8988T (cell line): ENCODE measurements around the gene TBC1D16.

Experiments used
- DNase-seq: peaks from one replicate; pipeline ENCODE4 v3.0.0; 2011

TBC1D16 gene

DNA sequence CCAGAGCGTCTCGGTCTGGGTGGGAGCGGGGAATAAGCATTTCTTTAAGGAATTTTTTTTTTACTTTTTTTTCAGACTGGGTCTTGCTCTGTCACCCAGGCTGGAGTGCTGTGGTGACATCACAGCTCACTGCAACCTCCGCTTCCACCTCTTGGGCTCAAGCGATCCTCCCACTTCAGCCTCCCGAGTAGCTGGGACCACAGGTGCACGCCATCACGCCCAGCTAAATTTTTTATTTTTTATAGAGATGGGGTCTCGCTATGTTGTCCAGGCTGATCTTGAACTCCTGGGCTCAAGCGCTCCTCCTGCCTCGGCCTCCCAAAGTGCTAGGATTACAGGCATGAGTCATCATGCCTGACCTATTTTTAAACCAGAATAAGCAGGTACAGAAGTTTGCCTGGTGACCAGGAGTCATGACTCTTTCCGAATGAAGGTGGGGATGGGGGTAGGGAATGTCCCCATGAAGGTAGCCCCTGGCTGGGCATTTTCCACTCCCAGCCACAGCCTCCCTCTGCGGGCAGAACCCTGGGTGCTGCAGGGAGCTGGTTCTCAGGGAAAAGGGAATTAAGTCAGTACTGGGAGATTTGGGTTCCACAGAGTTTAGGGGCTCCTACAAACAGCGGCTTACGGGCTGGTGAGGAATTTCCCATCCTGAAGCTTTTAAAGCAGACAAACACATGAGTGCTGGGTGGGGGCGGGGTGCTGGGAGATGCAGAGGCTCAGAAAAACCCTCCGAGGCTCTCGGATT is 48.3 kb downstream of the TBC1D16 start:
- no peak for DNase-seq

DNA sequence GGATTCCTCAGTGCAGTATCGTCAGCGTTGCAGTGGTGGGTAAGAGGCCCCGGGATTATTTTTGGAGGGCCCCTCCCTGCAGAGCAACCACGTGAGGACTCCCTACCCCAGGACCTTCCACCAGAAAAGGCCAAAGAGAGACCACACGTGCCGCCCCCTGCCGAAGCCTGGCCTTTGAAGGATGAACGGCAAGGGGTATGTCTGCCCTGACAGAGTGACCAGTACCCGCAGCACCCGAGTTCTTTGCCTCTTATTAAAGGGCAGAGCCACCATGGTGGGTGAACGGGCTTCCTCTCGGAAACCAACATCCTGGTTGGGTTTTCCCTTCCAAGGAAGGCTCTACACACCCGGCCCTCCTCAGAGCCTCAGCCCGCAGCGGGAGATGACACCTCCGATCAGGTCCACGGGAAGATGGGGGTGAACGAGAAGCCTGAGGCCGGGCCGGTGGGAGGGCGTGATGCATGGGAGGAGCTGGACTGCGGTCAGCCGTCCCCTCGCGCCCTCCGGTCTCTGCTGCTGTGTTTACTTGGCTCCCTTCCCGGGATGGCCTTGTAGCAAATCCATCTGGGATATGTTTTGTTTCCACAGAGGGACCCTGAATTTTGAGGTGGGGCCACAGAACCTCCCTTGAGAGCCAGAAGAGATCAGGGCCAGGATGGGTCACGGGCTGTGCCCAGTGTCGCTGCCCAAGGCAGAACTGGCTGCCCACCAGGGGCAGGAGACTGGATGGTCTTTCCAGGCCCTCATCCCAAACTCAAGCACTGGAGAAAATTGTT is 49.1 kb downstream of the TBC1D16 start:
- DNase-seq: no peak

DNA sequence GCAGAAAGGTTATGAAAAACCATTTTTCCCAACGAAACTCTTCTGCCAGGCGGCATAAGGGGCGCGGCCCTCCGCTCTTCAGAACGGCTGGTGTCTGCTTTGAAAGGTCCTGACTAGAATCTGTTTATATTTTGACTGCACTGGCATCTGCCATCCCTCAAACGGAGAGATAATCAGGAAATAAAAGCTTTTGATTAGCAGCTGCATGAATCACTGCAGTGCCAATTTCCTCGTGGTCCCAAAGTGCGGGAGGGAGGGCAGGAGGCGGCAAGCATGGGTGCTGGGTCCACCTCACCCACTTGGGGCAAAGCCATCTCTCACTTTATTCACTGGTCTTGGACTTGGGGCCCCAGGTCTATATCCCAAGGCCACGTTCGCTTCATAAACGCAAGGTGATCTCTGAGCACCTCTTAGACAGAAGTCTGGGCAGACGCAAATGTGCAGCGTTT is 49.7 kb downstream of the TBC1D16 start:
- no peak for DNase-seq

DNA sequence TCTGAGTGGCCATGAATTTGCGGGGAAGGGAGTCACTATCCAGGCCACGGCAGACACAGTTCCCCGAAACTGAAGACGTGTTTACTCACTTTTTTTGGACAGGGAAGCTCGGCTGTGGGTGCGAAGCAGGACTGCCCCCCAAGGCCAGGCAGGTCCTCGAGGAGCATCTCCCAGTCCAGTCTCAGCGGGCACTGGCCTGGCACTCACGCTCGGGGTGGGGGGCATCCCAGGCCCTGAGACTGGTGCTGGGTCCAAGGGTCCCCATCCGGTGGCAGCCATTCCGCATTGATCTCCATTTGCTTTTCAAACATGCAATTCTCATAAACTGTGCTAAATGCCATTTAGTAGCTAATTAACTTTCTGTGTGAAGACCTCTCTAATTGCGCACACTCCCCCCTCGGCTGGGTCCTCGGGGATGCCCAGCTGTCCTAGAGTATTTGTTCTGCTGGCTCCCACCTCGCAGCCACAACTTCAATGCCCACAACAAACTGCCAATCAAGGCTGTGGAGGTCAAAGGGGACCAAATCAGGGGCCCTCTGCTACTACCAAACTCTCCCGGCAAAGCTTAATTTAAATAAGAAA is 50.2 kb downstream of the TBC1D16 start:
- no peak for DNase-seq

DNA sequence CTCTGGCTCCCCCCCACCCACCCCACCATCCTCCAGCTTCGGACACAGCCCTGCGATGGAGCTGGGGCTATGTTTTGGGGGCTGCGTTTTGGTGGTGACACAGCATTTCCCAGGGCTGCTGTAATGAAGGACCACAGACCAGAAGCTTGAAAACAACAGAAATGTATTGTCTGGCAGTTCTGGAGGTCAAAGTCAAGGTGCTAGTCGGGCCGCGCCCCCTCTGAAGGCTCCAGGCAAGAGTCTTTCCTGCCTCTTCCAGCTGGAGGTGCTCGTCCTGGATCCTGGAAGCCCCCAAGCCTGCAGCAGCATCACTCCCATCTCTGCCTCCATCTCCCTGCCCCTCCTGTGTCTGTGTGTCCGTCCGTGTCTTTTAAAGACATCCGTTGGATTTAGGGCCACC is 50.8 kb downstream of the TBC1D16 start:
- no peak for DNase-seq

DNA sequence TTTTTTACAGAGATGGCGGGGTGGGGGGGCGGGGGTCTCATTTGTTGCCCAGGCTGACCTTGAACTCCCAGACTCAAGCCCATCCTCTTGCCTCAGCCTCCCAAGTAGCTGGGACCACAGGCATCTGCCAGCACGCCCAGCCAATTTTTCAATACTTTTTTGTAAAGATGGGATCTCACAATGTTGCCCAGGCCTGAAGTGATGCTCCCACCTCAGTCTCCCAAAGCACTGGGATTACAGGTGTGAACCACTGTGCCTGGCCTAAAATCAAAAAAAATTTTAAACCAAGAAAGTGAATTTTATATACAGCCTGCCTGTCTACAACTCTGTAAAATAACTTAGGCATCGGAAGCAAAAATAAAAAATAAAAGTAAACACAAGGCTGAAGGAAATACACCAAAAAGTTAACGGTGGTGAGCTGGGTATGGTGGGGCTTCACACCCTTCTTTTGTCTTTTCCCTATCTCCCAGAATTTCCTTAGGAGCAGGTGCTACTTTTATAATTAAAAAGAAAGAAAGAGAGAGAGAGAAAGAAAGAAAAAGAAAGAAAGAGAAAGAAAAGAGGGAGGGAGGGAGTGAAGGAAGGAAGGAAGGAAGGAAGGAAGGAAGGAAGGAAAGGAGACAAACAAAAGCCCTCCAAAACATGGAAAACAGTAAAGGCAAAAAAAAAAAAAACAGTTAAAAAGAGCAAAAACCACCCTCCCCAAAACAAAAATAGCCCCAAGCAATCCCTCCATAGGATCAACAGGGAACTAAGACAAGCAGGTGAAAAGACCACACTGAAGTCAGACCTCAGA is 51.4 kb downstream of the TBC1D16 start:
- no peak for DNase-seq

DNA sequence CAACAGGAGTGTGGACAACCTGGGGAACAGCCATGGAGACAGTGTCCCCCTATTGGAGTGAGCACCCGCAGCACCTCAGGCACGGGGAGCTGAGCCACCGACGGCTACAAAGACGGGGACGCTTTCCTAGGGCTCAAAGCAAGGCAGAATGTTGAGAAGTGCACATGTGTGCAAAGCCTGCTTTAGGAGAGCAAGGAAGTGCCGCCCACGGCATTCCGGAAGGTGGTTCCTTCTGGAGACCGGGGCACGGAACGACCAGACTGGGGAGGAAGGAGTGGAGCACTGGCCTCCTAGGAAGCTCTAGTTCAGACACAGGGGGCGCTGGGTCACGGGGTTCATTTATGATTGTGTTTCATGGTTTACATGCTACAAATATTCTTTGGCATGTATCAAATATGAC is 52.2 kb downstream of the TBC1D16 start:
- DNase-seq: no peak

DNA sequence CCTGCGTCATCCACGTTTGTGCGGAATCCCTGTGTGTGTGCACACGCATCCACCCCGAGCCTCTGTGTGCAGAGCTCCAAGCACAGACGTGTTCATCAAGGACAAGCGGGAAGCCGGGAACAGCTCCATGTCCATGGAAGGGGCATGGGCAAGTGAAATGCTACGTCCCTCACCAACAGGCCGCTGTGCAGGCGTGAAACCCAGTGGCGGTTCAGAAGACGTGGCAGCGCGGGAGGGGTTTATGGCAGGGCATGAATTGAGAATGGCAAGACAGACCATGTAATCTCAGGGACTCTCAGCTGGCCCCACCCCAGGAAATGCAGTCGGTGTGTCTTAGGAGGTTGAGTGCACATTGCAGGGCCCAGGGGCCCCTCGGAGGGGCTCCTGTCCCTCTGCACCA is 52.7 kb downstream of the TBC1D16 start:
- DNase-seq: no peak

DNA sequence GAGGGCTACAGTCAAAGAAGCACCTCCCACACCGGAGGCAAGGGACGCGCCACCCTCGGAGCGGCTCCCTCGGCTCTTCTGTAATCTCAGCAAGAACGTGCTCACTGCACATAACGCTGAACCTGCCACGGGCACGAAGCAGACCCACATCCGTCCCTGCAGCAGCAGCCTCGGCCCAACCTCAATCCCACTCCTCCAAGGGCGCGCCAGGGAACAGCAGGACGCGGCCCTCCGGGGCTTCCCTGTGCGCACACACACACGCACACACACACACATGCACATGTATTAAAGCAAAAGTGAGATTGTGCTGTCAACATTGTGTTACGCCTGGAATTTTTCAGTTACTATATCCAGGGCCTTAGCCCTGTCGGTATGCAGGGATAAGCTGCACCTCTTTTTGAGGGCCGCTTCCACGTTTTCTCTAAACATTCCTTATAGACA is 54.0 kb downstream of the TBC1D16 start:
- no peak for DNase-seq

DNA sequence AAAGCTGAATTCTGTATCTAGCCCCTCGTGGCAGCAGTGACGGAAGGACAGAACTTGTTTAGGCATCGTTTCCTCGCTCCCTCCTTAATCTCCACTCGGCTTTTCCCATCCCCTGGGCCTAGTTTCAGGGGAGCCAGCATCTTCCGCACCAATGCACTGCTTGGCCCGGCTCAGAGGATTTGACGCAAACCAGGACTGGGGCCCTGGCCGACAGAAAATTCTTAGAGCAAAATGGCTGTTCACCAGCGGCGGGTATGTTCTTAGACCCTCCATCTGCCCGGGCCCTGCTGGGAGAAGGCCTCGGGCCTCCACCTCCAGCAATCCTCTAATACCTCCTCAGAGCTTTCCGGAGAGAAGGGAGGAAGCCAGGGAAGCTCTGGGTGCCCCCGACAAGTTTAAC is 54.6 kb downstream of the TBC1D16 start:
- no peak for DNase-seq

DNA sequence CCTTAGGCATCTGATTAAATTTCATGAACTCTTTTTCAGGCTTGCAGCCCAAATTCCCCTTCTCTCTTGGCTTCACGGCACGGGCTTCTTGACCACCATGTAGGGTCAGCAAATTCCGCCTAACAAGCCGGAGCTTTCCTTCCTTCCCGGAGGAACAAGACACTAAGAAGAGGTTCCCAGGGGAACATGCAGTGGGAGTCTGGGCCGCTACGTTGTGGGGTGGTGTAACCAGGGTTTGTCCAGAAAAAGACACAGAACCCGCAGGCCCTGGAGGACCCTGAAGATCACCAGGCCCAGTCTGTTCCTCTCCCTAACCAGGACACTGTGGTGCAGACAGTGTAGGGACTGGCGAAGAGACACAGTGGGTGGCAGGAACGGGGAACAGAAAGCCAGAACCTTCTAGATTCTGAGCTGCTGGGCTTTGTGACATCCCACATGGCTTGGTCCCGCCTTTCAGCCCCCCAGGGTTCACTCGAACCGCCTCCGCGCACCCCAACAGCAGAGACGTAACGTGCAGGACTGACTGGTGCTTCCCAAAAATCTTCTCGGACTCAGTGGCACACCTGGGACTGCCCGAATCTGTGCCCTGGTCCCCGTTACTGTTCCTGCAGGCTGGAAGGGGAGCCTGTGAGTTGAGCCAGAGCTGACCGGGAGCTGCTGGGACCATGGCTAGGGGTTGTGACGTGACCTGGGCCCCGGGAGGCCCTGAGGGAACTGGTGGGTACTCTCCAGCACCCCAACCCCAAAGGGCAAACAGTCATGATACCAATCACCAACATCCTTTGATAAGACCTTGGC is 55.2 kb downstream of the TBC1D16 start:
- DNase-seq: no peak

DNA sequence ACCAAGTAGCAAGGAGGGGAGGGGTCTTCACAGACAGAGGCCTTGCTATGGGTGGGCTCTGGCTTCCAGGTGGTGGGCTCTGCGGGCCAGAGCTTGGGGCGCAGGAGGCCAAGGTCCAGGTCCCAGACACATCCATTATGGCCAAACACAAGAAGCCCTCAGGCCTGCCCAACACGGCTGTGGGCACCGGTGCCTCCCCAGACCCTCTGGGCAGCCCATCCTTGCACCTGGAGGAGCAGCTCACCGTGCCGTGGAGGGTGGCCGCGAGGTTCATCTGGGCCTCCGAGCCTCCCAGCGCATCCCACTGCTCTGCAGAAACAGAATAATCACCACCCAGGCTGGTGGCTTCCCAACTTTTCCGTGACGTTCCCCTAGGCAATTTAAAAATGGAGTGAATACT is 55.9 kb downstream of the TBC1D16 start:
- DNase-seq: no peak

DNA sequence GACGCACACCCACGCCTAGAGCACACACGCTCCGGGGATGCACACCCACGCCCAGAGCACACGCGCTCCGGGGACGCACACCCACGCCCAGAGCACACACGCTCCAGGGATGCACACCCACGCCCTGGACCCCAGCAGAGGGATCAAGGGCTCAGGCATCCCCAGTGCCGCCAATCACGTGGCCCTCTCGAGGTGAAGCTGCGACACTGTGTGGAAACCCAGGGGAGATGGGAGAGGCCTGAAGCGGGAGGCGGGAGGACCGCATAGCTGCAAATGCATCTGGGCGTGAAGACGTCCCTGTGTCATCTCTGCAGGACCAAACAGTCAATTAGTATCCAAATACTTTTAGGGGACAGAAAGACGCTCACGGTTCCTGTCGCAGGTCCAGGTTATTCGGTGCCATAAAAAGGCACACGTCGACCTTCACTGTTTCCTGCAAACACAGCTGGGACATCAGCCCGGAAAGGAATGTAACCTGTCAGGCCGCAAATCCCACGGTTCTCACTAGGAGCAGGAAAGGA is 56.4 kb downstream of the TBC1D16 start:
- no peak for DNase-seq

DNA sequence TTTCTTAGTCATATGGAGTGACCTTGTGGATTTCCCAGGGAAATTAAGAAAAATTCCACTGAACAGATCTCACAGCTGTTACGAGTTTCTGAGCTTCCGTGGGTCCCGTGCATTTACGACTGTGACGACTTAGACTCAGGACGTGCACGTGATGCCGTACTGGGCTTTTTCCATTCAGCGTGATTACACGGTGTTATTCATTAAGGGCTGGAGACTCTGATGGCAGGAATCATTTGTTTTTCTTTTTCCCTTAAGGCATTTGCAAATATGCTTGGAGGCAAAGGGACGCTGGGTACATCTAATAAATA is 57.2 kb downstream of the TBC1D16 start:
- DNase-seq: no peak

DNA sequence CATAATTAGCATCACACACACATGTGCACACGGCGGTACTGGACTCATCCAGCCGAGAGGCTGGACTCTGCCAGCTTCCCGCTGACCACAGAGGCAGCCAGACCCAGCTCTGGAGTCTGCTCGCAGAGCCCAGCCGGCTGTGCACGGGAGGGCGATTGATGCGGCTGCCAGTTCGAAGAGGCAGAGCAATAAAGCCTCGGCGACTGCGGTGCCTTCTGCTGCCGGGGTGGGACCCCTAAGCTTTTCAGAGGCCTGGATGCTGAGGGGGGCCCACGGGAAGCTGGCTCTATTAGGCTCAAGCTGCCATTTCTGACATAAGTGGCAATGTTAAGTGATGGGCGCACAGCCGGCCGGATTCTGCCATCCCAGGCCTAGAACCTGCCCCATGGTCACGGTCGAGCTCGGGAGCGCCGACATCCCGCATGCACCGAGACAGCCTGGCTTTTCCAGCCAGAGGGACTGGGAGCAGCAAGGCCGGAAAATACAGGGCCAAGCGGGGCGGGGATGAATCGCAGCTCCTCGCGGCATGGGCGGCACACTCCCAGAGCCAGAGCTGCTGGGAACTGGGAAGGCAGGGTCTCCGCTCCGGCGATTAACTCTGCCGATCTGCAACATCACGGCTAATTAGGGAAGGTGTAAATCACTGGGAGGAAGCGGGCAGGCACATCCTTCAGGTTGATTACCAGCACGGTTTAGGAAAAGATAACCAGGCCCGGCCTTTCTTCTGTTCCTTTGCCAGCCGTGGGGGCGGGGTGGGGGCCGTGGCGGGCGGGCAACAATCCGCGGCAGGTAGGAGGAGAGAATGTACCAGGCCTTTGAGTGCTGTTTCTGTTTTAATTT is 57.7 kb downstream of the TBC1D16 start:
- no peak for DNase-seq

DNA sequence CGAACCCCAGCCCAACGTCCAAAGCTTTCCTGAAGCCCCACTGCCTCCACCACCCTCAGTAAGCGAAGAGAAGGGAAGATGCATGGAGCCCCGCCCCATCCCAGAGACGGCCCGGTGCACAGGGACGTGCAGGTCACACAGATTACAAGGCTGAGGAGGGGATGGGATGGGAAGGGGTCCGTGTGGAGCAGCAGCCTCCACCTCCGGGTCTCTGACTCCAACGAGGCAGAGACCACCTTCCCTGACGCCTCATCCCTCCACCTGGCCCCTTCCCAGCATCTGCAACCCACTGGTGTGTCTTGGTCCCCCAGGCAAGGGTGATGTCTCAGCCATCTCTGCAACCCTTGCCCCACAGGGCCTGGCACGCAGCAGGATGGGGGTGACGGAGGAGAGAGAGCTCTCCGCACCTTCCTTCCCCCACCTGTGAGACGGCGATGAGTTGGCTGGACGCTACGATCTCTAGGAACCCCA is 58.5 kb downstream of the TBC1D16 start:
- DNase-seq: no peak

DNA sequence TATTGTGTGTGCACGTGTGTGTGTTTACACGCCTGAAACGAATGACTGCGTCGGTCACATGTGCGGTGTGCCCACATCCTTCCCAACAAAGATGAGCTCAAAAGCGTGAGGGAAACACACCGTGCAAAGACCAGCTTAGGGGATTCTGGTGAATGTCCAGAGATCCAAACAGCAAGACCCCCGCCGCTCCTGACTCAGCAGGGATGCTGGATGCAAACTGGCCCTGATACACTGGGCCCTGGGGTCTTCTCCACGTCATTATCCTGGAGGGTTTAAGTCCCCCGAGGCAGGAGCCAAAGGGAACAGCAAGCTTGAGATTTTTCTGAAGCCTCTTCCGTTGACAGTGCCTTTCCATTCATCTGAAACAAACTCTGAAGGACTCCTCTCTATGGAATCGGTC is 59.2 kb downstream of the TBC1D16 start:
- DNase-seq: no peak

DNA sequence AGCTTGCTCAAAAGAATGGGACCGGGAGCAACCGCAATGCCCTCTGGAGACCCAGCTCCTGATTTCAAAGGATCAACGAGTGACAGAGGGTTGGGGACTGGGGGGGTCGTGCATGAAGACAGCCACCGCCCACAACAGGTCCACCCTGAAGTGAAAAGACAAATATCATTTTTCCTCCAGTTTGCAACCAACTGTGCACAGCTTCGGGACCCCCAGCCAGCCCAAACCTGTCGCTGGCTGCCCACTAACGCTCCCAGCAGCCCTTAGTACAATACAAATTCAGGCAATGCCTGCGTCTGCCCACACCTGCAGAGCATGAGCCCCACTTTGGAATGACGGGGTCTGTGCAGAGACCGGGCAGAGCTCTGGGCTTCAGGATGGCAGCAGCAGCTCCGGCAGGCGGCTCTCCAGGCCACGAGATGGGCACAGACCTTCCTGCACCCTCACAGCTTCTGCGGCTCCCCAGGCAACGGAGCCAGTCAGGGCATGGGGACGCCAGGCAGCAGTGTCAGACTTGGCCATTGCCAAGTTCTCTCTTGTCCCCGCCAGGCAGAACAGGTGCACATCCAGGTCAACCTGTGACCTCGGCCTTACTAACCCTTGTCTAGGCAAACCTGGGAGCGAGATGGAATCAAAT is 60.1 kb downstream of the TBC1D16 start:
- DNase-seq: no peak

DNA sequence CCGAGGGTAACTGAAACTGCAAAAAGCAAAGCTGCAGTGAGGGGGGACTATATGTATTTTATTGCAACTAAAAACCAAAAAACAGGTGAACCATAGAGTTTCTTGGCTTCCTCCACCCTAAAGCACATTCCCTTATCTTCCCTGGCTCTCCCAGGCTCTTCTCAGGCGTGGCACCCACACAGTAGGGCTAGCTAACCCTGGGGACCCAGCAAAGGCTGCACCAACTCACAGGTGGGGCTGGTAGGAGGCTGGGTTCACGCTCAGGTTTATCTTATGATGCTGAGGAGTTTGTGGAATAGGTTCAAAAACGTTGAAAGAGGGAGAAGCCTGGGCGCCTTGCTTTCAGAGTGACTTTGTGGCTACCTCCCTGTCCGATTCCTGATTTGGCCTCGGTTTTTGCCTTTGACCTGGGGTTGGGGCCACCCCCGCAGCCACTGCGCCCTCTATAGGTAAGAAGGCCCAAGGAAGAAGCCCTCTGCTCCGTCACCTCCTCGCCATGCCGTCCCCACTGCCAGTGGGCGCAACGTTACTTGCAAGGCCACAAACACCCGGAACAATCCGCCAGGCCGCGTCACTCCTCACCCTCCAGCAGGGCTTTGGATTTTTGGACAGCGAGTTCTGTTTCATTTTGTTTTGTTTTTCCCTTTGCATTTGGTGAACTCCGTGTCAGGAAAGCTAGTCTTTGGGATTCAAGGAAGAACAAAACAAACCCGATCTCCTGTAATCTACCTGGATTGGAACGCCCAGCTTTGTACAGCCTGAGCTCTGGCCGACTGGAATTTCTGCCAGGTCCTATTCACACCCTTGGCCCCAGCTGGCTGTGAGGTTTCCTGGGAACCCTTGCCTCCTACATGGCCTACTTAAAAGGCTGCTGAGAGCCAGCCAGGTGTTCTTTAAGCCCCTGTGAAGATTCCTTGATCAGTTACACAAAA is 60.8 kb downstream of the TBC1D16 start:
- DNase-seq: no peak

DNA sequence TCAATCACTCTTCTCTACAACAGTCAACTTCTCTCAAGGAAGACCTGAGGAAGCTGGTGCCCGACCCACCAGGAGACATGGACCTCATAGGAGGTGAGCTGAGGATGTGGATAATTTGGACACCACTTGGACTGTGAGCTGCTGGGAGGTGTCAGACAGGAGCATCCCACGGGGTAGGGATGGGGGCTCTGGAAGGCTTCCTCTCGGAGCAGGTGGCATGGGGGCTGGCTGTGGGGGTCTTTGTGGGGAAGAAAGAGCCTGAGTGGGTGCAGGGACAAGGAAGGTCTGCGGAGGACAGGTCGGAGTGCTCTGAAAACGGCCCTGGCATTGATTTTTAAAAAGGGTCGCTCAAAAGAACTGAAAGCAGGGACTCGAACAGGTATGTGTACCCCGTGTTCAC is 64.0 kb downstream of the TBC1D16 start:
- DNase-seq: no peak
